GM15510 (cell line): ENCODE measurements around the gene AOC1.

Experiments used
- POLR2A ChIP-seq: IDR thresholded peaks from 3 replicates; pipeline ENCODE4 v1.6.1; 2011; ENCODE audit warnings: borderline replicate concordance; ENCODE audit not compliant: insufficient read length; ENCODE audit errors: extremely low read depth

AOC1 gene, protein sequence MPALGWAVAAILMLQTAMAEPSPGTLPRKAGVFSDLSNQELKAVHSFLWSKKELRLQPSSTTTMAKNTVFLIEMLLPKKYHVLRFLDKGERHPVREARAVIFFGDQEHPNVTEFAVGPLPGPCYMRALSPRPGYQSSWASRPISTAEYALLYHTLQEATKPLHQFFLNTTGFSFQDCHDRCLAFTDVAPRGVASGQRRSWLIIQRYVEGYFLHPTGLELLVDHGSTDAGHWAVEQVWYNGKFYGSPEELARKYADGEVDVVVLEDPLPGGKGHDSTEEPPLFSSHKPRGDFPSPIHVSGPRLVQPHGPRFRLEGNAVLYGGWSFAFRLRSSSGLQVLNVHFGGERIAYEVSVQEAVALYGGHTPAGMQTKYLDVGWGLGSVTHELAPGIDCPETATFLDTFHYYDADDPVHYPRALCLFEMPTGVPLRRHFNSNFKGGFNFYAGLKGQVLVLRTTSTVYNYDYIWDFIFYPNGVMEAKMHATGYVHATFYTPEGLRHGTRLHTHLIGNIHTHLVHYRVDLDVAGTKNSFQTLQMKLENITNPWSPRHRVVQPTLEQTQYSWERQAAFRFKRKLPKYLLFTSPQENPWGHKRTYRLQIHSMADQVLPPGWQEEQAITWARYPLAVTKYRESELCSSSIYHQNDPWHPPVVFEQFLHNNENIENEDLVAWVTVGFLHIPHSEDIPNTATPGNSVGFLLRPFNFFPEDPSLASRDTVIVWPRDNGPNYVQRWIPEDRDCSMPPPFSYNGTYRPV

GRCh38 chr7:150852371-150852905 lies at the start of gene AOC1:
TSS of gene AOC1 (plus strand) at chr7:150852517. CDS start at chr7:150856471, 3,954 bp downstream.
- TF ChIP-seq POLR2A, result no peak

DNA sequence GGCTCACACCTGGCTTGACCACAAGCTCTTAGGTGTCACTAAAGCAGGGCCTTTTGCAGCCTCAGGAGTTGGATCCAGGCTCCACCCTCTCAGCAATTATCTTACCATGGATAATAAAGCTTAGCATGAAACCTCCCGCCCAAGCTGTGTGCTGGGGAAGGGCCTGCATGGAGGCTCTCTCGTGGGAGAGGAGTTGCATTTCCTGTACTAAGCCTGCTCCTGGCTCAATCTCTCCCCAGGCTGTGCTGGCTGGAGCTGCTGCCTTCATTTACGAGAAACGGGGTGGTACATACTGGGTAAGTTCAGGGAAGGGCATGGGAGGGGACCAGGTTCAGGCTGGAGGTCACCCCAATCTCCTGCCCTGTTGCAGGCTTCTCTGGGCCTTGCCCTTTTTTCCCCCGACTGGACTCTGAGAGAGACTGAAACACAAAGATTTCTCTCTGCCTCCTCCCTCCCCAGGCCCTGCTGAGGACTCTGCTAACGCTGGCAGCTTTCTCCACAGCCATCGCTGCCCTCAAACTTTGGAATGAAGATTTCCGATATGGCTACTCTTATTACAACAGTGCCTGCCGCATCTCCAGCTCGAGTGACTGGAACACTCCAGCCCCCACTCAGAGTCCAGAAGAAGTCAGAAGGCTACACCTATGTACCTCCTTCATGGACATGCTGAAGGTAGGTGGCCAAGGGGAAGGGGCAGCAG lies 49.0 kb upstream of the AOC1 start:
- TF ChIP-seq POLR2A, result no peak

GRCh38 chr7:150804802-150805201 lies 47.5 kb upstream of the AOC1 start:
- no peak for TF ChIP-seq POLR2A

DNA sequence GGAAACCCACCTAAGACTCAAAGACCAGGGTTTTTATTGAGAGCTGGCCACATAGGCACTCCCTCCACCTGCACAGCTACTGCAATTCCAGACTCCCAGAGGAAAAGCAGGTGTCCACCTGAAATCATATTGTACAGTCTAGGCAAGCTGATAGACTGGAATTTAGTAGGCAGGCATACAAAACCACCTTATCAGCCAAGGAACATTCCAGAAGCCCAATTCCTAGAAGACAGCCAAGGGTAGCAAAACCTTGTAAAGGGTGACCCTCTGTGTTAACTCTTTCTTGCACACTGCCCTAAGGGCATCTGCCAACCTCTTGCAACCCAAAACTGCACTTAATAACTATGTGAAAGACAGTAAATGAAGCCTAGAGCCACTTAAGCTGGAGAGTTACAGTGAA lies 46.5 kb upstream of the AOC1 start:
- TF ChIP-seq POLR2A, result no peak

DNA sequence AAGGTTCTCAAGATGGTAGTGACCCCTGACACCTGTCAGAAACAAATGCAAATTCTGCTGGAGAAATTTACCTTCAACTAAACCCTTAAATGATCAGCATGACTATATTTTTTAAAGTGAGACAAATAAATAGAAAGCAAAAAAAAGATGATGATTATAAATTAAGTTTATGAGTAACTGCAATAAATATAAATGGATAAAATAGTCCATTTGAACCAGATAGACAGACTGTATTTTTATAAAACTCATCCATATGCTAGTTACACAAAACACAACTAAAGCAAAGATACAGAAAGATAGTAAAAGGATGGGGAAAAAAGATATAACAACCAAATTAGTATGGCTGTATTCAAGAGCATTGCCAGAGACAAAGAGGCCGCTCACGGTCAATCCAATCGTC lies 45.9 kb upstream of the AOC1 start:
- no peak for TF ChIP-seq POLR2A

DNA sequence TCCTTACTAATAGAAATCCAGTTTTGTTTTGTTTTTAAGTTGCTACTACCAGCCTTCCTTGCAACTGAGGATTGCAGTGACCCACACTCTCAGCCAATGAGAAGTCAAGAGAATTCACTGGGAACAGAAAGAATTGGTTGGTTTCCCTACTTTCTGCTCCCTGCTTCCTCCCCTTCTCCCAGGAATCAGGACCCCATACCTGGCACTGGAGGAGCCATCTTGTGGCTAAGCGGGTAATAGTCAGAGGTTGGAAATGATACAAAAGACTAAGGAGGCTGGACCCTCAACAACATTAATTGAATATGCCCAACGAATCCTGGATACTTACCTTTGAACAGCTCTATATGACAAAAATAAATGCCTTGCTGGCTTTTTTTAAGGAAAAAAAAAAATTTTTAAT lies 45.5 kb upstream of the AOC1 start:
- no peak for TF ChIP-seq POLR2A

GRCh38 chr7:150814328-150815001 lies 37.9 kb upstream of the AOC1 start:
- TF ChIP-seq POLR2A, result no peak

DNA sequence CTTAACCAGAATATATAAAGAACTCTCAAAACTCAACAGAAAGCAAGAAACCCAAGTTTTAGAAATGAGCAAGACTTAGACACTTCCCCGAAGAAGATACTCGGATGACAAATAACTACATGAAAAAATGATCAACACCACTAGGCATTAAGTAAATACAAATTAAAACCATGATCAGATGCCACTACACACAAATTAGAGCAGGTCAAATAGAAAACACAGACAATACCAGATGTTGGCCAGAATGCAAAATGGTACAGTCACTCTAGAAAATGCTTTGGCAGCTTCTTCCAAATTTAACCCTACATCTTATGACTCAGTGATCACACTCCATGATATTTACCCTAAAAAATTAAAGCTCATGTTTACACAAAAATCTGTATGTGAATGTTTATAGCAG lies 33.3 kb upstream of the AOC1 start:
- TF ChIP-seq POLR2A, result no peak

GRCh38 chr7:150820148-150820547 lies 32.2 kb upstream of the AOC1 start:
- TF ChIP-seq POLR2A, result no peak

GRCh38 chr7:150820578-150821198 lies 31.6 kb upstream of the AOC1 start:
- no peak for TF ChIP-seq POLR2A

DNA sequence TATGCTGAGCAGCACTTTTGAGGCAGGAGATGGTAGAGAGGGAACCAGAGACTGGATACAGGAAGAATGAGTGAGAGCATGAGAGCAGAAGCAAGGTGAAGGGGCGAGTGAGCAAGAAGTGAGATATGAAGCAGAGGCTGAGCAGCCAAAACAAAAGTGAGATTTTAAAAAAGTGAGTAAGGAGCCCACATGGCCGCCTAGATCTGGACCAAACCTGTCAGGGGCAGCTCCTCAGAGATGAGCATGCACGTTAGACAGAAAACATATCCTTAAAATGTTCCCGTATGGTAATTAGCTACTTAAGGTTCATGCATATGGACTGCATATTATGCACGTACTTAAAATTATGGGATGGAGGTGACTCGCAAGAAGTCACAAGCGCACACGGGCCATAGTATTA lies 29.3 kb upstream of the AOC1 start:
- TF ChIP-seq POLR2A, result no peak

DNA sequence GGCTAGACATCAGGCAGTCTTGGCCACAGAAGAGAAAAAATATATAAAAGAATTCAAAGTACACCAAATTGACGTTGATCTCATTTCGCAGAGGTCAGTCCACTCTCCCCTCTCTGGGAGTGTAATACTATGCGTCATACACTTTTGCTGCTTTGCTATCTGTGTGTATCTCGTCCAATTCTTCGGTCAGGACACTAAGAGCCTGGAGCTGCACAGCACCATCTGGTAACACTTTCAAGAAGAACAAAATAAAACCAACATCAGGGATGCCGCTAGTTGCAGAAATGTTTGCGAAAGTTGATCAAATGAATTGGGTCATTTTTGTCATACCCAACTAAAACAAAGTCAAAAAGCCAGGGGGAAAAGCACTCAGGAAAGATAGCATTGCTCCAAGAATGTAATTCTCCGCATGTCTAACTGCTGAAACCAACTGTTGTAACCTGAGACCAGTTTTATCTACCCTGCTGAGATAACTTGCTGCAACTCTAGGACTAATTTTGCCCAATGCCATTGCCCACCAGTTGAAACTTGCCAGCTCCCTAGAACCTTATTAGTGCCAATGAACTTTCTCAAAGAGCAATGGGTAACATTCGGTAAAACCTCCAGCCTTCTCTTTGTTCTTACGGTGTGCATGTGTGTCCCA lies 28.7 kb upstream of the AOC1 start:
- no peak for TF ChIP-seq POLR2A

- TF ChIP-seq POLR2A, result no peak
Measured at GRCh38 chr7:150824379-150825177, 27.7 kb upstream of the AOC1 start.
